ENCODE measurements around the gene ATP5F1E.

Gene ATP5F1E

DNA sequence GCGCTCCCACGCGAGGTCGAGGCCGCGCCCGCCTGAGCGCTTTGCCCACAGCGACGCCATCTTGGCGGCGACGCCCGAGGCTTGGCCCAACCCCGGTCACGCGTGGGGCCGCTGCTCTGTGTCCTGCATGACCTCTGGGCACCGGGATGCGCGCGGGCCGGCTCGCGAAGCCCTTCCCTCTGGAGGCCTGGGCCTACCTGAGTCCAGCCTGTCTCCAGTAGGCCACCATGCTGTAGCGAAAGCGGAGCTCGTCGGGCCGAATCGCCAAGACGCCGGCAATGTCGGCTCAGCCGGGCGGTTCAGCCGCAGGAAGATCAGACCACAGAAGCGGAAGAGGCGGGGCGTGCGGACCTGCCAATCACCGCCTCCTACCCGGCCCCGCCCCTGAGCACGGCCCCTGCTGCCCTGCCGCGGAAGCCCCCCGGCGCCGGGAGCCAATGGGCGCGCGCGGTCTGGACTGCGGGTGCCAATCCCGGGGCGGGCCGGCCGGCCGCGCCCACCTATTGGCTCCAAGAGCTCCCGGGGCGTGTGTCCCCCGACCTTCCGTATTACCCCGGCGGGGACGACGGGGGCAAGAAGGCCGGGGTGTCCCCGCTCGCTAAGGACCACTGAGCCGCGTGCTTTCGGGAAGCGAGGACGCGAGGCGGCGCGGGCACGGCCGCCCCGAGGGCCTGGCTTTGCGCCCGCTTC lies at the start of gene ATP5F1E:
Gene ATP5F1E, minus strand, starts transcription at position 313 of the 690 bp plus-strand sequence. Its CDS starts 84 bp downstream, at position 229.
- peak; percentile 68 for DNase-seq (ENCODE audit: low read depth)

DNA sequence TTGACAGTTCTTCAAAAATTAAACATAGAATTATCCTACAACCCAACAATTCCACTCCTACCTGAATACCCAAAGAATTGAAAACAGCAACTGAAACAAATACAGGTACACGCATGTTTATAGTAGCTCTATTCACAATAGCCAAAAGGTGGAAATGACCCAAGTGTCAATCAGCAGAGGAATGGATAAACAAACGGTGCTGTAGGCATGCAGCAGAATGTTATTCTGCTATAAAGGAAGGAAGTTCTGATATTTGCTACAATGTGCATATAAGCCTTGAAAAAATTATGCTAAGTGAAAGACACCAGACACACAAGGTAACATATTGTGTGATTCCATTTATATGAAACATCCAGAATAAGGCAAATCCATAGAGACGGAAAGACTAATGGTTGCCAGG lies 48.9 kb upstream of the ATP5F1E start:
- no peak for DNase-seq (ENCODE audit: low read depth)

DNA sequence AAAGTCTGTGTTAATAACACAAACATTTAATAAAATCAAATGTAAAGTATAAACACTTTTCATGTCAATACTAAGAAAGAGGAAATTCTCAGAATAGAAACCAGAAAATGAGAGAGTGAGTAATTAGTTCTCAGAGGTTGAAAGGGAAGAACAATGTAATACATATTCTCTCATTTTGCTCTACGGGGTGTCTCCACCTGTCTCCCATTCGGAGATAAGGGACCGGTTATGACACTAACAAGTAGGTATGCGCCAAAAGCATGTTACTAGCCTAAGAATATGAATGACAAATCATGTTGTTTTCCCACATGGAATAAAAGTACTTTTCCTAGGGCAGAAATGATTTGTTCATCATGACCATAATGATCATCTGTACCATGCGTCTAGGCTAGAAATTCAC lies 46.1 kb upstream of the ATP5F1E start:
- no peak for DNase-seq (ENCODE audit: low read depth)

DNA sequence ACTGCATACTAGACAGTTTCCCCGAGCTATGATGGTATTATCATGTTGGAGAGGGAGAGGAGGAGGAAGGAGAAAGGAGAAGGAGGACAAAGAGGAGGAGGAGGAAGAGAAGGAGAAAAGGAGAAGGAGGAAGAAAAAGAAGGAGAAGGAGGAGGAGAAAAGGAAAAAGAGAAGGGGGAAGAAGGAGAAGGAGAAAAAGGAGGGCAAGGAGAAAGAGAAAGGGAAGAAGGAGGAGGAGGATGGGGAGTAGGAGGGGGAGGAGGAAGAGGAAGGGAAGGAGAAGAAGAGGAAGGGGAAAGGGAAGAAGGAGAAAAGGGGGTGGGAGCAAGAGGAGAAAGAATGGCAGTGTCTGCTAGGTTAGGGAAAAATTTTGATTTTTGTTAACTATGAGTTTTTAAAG lies 45.6 kb upstream of the ATP5F1E start:
- DNase-seq (ENCODE audit: low read depth), result no peak

DNA sequence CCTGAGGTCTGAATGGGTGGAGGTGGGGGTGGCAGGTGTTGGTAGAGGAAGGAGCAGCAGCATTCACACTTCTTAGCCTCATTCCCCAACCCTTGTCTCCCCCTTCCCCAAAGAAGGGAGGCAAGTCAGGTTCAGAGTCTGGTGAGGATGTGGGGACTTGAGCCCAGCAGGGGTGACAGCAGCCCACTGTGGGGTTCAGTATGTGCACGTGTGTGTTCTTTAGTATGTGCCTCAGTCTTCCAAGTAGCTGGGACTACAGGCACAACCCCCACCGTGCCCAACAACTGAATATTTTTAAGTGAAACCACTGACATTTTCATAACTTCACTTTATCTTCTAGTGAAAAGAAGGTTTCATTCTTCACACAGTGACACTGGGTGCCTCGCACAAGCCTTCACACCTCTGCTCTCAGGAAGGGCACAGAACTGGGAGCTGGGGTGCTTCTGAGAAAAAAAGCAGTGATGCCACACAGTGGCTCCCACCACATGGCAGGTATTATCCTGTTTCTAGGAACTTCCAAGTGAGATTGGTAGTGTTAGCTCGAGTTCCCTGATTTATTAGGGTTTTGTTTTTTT lies 43.9 kb upstream of the ATP5F1E start:
- no peak for DNase-seq (ENCODE audit: low read depth)

DNA sequence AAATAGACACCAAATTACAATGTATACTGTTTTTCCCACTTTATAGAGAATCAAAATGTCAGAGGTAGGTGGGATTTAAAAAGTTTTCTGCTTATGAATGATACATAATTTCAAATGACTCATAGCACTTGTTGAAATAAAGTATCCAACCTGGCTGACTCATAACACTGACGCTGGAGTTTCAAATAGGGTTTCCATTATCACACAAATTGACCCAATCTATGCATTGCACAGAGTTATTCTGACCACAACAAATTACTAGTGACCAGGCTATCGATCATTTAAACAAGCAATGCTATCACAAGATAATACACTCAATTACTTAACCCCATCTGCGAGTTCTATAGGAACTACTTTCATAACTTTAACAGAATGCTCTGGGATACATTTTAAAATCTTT lies 42.3 kb upstream of the ATP5F1E start:
- DNase-seq (ENCODE audit: low read depth), result peak; percentile 47

DNA sequence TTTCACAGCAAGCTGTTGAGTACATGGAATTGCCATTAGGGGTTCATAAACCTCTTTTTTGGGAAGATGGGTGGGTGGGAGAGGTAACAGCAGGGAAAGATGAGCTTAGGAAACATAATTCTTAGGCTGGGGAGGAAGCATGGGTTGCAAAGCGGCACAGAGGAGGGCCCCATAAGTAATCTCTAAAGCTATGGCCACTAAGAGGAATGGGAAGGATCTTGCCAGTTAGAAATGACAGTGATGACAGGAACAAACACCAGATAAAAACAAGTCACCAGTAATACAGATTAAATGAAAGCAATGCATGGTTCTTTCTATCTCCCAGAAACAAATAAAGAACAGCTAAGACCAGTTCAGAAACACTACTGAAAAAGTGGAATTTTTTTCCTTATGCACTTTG lies 41.4 kb upstream of the ATP5F1E start:
- no peak for DNase-seq (ENCODE audit: low read depth)

DNA sequence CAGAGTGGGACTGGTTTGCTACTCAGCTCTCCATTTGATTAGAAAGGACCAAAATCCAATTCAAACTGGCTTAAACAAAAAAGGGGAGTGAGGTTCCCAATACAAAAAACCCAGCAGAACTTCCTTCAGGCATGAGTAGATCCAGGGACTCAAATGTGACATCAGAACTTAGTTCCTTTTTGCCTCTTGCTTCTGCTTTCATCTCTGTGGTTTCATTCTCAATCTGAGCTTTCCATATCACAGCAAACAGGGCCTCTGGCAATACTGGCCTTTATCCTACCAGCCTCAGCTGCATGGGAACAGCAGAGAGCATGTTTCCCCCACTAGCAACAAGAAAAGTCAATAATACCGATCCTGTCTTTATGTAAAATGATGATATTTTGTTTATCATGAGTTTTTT lies 39.1 kb upstream of the ATP5F1E start:
- DNase-seq (ENCODE audit: low read depth), result no peak

DNA sequence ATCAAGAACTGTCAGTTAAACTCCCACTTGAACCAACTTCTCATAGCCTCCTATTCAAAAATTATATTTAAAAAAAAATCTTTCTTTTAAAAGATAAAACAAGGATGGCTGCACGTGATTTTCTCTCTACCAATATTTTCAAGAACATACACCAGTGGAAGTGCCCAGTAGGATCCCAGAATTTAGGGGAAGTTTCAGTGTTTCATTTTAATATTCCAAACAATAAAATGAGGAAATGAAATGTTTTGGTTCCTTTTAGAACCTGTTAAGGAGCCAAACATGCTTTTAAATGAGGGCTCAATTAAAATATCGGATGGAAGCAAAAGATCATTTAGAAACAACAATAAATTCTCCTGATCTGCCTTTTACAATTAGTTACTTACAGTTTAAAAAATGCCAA lies 36.9 kb upstream of the ATP5F1E start:
- no peak for DNase-seq (ENCODE audit: low read depth)

DNA sequence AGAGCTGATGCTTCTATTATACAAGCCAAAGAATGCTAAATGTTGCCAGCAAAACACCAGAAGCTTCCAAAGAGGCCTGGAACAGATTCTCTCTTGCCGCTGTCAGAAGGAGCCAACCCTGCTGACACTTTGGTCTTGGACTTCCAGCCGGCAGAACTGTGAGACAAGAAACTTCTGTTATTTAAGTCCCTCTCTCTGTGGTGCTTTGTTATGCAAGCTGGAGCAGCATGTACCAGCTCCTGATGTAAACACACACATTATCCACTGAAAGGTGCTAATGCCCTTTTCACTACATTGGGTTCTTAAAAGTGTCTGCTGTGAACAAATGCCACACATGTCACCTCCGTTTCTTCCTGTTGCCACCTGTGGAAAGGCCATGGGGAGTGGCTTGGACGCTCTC lies 36.4 kb upstream of the ATP5F1E start:
- DNase-seq (ENCODE audit: low read depth), result no peak

DNA sequence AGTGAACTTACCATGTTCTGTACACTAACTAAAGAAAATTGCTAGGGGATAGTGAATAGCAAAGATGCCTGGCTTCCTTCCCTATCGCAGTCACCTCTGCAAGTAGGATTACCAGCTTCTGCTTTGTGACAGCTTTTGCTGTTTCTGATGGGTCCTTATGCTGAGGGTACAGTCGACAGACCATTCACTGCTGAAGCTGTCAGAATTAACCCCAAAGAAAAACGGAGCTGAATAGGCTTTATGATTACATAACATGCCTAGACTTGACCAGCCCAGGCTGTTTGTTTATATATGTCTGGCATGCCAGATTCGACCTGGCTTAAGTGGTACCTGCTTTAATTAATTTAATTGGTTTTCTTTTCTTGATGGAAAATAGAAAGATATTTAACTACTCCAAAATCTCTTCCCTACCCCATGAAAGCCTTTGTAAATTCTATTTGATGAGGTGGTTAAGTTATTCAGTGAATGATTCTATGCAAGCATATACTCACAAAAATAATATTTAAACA lies 32.1 kb upstream of the ATP5F1E start:
- no peak for DNase-seq (ENCODE audit: low read depth)

DNA sequence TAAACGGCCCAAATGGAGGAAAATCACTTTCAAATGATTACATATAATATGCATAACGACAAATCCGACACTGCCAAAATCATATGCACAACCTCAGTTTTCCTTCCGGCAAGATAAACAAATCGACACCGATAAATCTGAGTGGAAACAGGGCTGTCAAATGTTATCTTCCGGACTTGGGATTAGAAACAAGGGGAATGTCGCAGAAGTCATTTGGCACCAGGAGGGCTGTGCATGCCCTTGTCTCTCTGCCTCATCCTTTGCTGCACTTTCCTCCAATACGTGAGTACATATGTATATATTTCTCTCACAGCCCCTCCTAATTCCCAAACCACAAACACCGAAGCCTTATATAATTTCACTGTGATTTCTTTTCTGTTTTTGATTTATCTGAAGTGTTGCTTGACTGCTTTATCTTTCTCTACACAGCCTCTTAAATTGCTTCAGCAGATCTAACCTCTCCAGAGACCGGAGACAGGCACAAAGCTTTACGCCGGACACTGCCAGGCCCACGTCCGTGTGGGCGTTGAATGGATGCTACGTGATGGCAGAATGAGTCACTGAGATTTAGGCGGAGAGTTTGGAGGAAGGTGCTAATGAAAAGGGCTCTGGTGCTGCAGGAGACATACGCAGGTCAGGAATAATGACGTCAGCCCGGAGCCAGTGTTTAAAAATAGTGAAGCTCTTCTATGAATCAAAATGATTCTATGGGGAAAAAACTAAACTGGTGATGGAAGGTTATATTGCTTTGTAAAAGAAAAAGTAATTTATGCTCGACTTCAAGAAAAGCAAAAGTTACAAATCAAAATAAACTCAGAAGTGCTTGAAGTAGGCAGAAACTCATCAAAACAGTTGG lies 31.5 kb upstream of the ATP5F1E start:
- DNase-seq (ENCODE audit: low read depth), result peak; percentile 31

DNA sequence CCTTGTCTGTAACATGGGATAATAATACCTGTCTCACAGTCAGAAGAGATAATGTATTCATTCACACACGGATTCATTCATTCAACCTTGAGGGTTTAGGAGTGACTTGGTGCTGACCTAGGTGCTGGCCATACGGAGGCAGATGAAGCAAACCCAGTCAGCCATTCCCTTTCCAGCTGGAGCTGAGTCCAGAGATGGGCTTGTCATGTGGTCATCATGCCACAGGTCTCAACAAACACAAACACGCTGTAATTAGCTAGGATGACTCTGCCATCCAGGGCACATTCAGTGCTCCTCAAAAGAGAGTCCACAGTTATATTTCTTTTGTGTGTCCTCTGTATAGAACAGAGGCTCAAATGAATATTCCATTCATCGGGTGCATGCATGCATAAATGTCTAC lies 29.9 kb upstream of the ATP5F1E start:
- DNase-seq (ENCODE audit: low read depth), result no peak

DNA sequence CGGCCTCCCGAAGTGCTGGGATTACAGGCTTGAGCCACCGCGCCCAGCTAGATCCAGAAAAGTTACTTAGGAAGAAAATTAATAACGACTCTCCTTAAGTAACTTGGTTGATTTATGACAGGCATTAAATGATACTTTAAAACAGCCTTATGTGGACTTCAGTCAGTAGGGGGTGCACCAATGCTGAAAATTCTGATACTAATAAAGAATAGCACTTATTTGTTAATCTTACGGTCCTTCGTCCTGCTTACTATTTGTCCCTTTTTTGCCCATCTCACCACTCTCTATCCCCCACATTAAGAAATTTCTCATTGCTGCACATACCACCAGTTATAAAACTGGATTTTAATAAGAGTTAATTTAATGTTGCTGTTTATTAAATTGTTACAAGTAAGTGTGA lies 23.2 kb upstream of the ATP5F1E start:
- no peak for DNase-seq (ENCODE audit: low read depth)

DNA sequence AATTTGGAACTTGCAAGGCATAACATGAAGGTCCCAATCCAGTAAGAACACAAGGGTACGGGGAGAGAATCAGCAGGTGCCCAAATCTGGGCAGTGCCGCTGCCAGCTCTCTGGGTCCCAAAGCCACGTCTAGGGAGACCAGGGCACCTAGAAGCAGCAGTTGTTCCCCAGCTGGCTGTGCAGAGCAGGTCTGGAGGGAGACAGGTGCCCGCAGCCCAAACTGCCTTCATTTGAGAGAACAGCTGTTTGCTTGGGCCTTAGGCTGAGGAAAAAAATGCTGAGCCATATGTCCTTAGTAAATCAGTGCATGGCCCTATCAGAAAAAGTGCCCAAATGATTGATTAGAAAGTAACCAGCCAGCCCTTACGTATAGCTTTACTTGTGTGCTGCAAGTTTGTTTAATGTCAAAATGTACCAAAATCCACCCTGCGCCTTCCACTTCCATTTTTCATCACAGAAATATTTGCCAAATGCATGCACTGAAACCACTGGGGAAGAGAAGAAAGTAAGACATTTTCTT lies 19.6 kb upstream of the ATP5F1E start:
- no peak for DNase-seq (ENCODE audit: low read depth)

DNA sequence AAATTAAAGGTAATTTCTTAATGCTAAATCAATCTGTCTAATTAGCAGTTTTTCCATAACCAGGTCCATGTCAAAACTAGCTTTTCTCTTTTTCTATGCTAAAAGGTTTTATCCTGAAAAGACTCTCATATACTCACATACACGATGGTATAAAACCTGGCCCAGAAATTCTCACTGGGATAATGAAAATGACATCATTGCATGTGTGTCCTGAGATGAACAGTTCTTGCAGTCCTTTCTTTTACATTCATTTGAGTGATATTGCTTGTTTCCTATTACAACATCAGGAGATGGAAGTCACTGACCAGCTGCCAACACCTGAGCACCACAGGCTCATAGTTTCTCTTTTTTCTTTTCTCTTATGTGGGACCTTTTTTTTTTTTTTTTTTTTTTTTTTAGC lies 18.3 kb upstream of the ATP5F1E start:
- no peak for DNase-seq (ENCODE audit: low read depth)

DNA sequence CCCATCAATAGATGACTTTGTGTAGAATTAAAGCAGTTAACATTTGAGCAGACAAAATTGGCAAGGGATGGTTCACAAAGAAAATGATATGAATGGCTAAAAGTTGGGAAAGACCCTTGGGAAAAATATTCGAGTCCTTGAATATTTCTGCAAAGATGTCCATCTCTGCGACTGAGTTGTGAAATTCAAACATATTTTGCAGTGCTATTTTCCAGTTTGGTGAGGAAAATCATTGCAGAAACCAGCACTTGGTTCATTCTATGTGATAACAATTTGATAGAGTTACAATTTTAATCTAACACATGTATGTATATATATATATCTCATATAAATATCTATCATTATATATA lies 16.5 kb upstream of the ATP5F1E start:
- no peak for DNase-seq (ENCODE audit: low read depth)

DNA sequence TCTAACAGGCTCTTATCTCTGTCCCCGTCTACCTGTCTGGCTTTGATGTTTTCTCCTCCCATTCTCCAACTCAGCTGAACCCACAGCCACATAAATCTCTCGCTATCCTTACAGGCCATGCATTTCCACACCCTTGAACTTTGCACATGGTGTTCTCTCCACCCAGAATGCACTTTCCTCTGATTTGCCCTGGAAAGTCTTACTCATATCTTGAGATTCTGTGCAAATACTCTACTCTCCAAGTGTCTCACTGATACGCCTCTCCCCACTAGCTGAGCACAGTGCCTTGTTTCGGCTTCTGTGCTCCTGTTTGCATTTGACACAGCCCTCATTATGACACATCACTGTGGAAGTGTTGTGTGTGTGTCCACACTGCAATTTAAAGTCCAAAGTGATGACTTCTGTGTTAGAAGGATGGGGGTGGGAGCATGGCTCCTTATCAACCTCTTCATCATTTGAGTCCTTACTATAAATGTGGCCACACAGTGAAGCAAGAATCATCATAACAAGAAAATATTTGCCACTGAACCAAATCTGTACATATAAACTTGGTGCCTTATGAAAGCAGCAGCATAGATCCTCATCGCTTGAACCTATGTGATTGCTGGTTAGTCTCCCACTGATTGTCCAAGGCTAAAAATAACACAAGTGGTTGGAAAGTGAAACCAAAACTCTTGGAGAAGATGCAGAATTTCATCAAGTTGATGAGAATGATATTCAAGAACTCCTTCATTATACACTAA lies 16.0 kb upstream of the ATP5F1E start:
- DNase-seq (ENCODE audit: low read depth), result no peak

DNA sequence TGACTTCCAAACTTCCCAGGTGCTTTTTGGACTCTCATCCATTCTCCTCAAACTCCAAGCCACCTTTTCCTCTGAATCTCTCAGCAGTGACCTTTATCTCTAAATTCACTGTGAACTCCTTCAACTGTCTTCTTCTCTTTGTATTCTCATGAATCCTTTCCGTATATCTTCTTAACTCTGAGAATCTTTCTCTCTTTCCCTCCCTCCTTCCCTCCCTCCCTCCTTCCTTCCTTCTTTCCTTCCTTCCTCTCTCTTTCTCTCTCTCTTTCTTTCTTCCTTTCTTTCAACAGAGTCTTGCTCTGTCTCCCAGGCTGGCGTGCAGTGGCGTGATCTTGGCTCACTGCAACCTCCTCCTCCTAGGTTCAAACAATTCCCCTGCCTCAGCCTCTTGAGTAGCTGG lies 14.7 kb upstream of the ATP5F1E start:
- DNase-seq (ENCODE audit: low read depth), result no peak

DNA sequence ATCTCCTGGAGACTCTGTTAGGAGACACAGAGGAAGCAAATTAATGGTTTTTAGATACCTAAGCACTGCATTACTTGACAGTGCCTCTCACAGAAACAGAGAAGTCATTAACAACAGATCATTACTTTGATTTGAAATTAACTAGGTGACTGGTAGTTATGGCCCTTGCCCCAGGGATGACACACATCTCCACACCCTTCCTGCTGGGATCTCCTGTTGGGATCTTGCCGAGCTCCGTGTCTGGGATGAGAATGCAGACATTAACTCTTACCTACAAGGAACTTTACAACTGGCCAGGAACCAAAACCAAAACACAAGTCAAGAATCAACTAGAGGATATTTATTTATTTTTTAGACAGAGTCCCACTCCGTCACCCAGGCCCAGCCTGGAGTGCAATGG lies 12.7 kb upstream of the ATP5F1E start:
- no peak for DNase-seq (ENCODE audit: low read depth)

DNA sequence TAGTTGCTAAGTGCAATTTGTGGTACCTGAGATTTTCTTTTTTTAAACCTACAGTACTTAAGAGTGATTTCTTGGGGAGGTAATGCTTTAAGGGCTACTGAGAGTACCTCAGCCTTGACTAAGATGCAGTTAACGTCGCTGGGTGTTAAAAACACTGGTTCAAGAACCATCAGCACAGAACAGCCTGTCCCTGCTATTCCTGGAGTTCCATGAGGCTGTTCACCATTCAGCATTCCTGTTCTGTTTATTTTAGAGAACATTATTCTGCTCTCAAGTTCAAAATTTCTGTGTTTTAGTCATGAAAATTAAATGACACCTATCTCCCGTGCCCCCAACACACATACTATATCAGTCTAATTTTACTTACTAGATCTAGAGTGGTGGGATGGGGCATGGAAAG lies 12.2 kb upstream of the ATP5F1E start:
- DNase-seq (ENCODE audit: low read depth), result no peak

DNA sequence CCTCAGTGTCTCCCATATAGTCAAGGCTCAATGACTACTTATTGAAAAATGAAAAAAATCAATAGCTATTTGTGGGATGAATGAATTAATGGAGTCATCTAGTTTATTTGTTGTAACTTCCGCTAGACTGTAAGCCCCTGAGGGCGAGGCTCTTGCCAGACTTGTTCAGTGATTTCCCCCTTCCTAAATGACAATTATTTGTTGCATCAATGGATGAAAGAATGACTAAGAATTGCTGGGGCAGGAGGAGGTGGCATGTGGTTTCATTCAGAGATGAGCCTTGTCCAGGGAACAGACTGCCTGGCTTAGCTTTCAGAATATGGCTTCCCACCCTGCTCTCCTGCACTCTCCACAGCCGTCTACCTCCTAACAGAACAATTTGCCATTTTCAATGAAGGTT lies 11.6 kb upstream of the ATP5F1E start:
- no peak for DNase-seq (ENCODE audit: low read depth)

Data from HS-5 (cell line).